Mononuclear cell (primary cell): Measurements from ENCODE around the gene DENND10. TPM values are rescaled to one million over a fixed set of nuclear protein-coding genes. Genes with fewer than 3 reads are reported as not detected.

ENCODE experiments used
- H3K27me3 ChIP-seq: 2 replicates; pipeline ENCODE4 v1.6.0; 2011; ENCODE audit warnings: low read length, control low read depth; ENCODE audit not compliant: insufficient read depth
- H3K4me1 ChIP-seq: 2 replicates; pipeline ENCODE4 v1.5.1; 2011; ENCODE audit warnings: mild to moderate bottlenecking, low read length, control low read depth; ENCODE audit not compliant: insufficient read depth
- H3K4me3 ChIP-seq: 2 replicates; pipeline ENCODE4 v1.5.1; 2011; ENCODE audit warnings: mild to moderate bottlenecking, low read length, moderate library complexity
- H3K9me3 ChIP-seq: 2 replicates; pipeline ENCODE4 v1.5.1; 2011; ENCODE audit warnings: low read depth, mild to moderate bottlenecking, control low read depth, low read length
- total RNA-seq: library from RNA; depleted of rRNA; stranded (reverse); fragments of >200 nt; gene quantifications from one replicate; pipeline ENCODE4 v1.2.3, GENCODE V29; 2012

DENND10 gene
- total RNA-seq, 1 donor, result 40.8 TPM

DNA sequence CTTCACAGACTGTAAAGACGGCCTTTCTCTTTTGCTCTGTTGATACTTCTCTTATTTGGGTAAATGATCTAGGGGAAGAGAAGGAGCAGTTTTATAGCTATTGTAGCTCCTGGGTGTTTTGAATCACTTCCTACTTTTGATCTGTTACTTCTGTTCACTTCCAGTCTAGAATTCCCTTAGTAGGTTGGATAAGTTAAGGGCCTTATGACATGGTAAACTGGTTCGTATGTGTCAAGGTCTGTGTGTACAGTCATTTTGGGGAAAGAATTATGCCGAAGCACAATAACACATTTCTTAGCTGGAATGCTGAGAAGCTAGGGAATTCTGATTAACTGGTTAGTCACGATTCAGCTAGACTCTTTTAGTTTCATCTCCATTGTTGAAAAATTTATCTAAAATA is 8.1 kb downstream of the DENND10 start:
- Histone ChIP-seq H3K4me3 (no peak overlapping the region), H3K27me3 (no peaks in the 10 kb centered on the region), H3K4me1 (peaks cover 62% of the 10 kb centered on the region), H3K9me3 (no peaks in the 10 kb centered on the region)

GRCh38 chr10:119113751-119114732 is 10.1 kb downstream of the DENND10 start:
- Histone ChIP-seq H3K27me3 (no peaks in the 10 kb centered on the region), H3K9me3 (no peaks in the 10 kb centered on the region), H3K4me1 (peaks cover 45% of the 10 kb centered on the region), H3K4me3 (no peak overlapping the region)

DNA sequence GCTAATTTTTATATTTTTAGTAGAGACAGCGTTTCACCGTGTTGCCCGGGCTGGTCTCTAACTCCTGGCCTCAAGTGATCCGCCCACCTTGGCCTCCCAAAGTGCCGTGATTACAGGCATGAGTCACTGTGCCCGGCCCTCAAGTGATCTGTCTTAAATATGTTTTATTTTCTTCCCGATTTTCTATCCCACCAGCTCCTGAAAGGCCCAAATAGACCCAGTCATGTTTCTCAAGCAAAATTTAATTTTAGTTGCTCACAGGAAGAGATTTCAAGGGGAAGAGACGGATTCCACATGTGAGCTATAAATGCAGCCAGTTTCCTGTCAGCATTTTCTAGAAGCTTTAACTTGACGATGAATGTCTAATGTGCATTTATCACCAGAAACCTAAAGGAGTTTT is 12.0 kb downstream of the DENND10 start:
- Histone ChIP-seq H3K9me3 (no peaks in the 10 kb centered on the region), H3K27me3 (no peaks in the 10 kb centered on the region), H3K4me3 (no peak overlapping the region), H3K4me1 (peaks cover 53% of the 10 kb centered on the region)

DNA sequence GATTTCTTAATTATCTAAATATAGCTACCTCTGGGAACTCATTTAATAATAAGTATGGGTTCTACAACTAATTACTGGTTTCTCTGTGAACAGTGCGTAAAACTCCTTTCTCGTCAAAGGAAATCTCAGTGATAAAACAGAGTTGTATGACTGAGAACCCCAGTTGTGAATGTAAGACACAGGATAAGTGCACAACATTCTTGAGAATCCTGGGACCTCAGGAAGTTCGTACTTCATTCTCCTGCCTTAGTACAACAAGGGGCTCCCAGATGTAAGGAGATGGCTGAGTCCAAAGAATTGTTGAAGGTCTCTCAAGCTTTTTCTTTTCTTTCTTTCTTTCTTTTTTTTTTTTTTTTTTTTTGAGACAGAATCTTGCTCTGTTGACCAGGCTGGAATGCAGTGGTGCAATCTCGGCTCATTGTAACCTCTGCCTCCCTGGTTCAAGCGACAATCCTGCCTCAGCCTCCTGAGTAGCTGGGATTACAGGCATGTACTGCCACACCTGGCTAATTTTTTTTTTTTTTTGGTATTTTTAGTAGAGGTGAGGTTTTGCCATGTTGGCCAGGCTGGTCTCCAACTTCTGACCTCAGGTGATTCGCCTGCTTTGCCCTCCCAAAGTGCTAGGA is 12.5 kb downstream of the DENND10 start:
- H3K9me3 ChIP-seq, result no peaks in the 10 kb centered on the region
- H3K27me3 ChIP-seq, result no peaks in the 10 kb centered on the region
- no peak overlapping the region for H3K4me3 ChIP-seq
- H3K4me1 ChIP-seq, result peaks cover 51% of the 10 kb centered on the region

DNA sequence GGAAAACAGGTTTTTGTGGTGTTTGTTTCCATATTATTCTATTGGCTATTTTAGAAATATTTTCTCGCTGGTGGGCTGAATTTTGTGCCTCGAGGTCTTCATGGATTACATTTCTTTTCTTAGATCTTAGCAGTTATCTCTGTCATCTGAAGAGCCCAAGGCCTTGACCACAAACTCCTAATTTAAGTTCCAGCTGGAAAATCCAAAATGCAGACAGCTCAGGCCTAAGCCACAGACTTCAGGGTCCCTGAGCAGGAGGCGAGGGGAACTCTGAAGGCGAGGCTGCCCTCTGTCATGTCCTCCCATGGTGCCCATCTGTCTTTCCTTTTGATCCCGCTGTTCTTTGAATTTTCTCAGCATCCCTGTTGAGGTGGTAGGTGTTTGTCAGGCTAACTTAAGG is 14.3 kb downstream of the DENND10 start:
- no peaks in the 10 kb centered on the region for H3K9me3 ChIP-seq
- no peak overlapping the region for H3K4me3 ChIP-seq
- peaks cover 36% of the 10 kb centered on the region for H3K4me1 ChIP-seq
- no peaks in the 10 kb centered on the region for H3K27me3 ChIP-seq

GRCh38 chr10:119119400-119119799 is 15.5 kb downstream of the DENND10 start:
- Histone ChIP-seq H3K4me1 (peaks cover 24% of the 10 kb centered on the region), H3K4me3 (no peak overlapping the region), H3K9me3 (no peaks in the 10 kb centered on the region), H3K27me3 (no peaks in the 10 kb centered on the region)

DNA sequence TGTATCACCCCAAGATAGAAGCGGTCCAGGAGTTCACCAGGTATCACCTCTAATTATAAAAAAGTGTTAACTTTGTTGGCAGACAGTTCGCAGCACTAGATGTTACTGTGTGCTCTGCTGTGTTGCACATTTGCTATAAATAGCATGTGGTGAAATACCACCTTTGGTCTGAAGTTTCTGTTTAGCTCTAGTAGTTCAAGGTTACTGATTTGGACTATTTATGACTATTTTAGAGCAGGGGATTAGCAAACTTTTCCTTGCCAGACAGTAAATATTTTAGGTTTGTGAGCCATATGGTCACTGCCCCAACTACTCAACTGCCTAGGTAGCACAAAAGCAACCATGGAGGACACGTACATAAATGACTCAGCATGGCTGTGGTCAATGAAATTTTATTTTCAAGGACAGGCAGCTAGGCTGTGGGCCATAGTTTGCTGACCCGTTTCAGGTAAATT is 16.5 kb downstream of the DENND10 start:
- no peaks in the 10 kb centered on the region for H3K9me3 ChIP-seq
- H3K4me3 ChIP-seq, result no peak overlapping the region
- no peaks in the 10 kb centered on the region for H3K27me3 ChIP-seq
- peaks cover 18% of the 10 kb centered on the region for H3K4me1 ChIP-seq

- no peaks in the 10 kb centered on the region for H3K27me3 ChIP-seq
- peaks cover 18% of the 10 kb centered on the region for H3K4me1 ChIP-seq
- no peaks in the 10 kb centered on the region for H3K9me3 ChIP-seq
- H3K4me3 ChIP-seq, result no peak overlapping the region
These were observed 17.0 kb downstream of the DENND10 start for GRCh38 chr10:119120875-119121274.

DNA sequence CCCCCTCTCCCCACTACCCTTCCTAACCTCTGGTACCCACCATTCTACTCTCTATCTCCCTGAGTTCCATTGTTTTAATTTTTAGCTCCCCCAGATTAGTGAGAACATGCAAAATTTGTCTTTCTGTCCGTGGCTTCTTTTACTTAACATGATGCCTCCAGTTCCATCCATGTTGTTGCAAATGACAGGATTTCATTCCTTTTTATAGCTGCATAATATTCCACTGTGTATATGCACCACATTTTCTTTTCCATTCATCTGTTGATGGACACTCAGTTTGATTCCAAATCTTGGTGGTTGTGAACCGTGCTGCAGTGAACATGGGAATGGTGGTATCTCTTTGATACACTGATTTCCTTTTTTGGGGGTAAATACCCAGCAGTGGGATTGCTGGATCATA is 22.0 kb downstream of the DENND10 start:
- no peaks in the 10 kb centered on the region for H3K9me3 ChIP-seq
- no peak overlapping the region for H3K4me3 ChIP-seq
- peaks cover 24% of the 10 kb centered on the region for H3K4me1 ChIP-seq
- H3K27me3 ChIP-seq, result no peaks in the 10 kb centered on the region

DNA sequence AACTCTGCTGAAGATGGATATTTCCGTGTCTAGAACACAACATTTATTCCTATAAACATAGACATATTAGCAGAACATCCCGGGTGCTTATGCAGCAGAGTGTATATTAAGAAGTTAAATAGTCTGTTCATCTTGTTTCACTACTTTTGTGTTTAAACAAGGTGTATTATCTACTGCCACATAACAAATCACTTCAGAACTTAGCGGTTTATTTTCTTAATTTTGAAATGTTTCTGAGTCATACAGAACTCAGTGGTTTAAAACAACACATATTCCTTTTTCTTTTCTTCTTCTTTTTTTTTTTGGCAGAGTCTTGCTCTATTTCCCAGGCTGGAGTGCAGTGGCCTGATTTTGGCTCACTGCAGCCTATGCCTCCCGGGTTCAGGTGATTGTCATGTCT is 25.8 kb downstream of the DENND10 start:
- Histone ChIP-seq H3K9me3 (no peaks in the 10 kb centered on the region), H3K4me1 (peaks cover 60% of the 10 kb centered on the region), H3K4me3 (no peak overlapping the region), H3K27me3 (no peaks in the 10 kb centered on the region)

- Histone ChIP-seq H3K4me3 (peak overlapping the region; percentile 10), H3K4me1 (peaks cover 76% of the 10 kb centered on the region), H3K9me3 (no peaks in the 10 kb centered on the region), H3K27me3 (no peaks in the 10 kb centered on the region)
These were observed 27.8 kb downstream of the DENND10 start for GRCh38 chr10:119131512-119132240.

- Histone ChIP-seq H3K9me3 (no peaks in the 10 kb centered on the region), H3K4me3 (no peak overlapping the region), H3K4me1 (peaks cover 76% of the 10 kb centered on the region), H3K27me3 (no peaks in the 10 kb centered on the region)
These were observed 28.8 kb downstream of the DENND10 start for GRCh38 chr10:119132521-119133345.

- no peaks in the 10 kb centered on the region for H3K9me3 ChIP-seq
- no peaks in the 10 kb centered on the region for H3K27me3 ChIP-seq
- peaks cover 85% of the 10 kb centered on the region for H3K4me1 ChIP-seq
- H3K4me3 ChIP-seq, result no peak overlapping the region
These were observed 30.0 kb downstream of the DENND10 start for GRCh38 chr10:119133949-119134348.

GRCh38 chr10:119135513-119135881 is 31.6 kb downstream of the DENND10 start:
- no peaks in the 10 kb centered on the region for H3K9me3 ChIP-seq
- H3K27me3 ChIP-seq, result no peaks in the 10 kb centered on the region
- H3K4me3 ChIP-seq, result no peak overlapping the region
- peaks cover 74% of the 10 kb centered on the region for H3K4me1 ChIP-seq
